ENCODE measurements around the gene OR51F1. TPM values are rescaled to one million over a fixed set of nuclear protein-coding genes. Genes with fewer than 3 reads are reported as not detected.
"Not testable (repeated sequence)": the region's sequence is repeated elsewhere in the genome, so short reads cannot be mapped to it uniquely, and the experiment has no call there.

The OR51F1 gene
- not detected for total RNA-seq

- Histone ChIP-seq H3K4me1 (no peaks in the 10 kb centered on the region), H3K9me3 (no peaks in the 10 kb centered on the region), H3K27ac (no peak within 1 kb of the TSS), H3K27me3 (no peaks in the 10 kb centered on the region), H3K36me3 (no peaks in the 10 kb centered on the region), H3K4me3 (no peak within 1 kb of the TSS)
- TF ChIP-seq POLR2AphosphoS5 (IDR thresholded peaks at IDR 0.05): no peak
- no peak for TF ChIP-seq CTCF (IDR thresholded peaks at IDR 0.05)
- no peak for TF ChIP-seq POLR2A (IDR thresholded peaks at IDR 0.05)
- intact Hi-C loops (cut with DNase I; ENCODE audit: low total_unique reads): no loop called here
- no peak for DNase-seq (ENCODE audit: low spot score in 2 of 2)
Measured at GRCh38 chr11:4769838-4770237, at the start of gene OR51F1. TSS of gene OR51F1 (minus strand) at chr11:4769938. CDS start at chr11:4769938, 0 bp downstream.

- TF ChIP-seq CTCF (IDR thresholded peaks at IDR 0.05) (no peak), POLR2A (IDR thresholded peaks at IDR 0.05) (no peak)
- no peaks in the 10 kb centered on the region for H3K4me1 ChIP-seq
- intact Hi-C loops (cut with DNase I; ENCODE audit: low total_unique reads): no loop called here
Measured at GRCh38 chr11:4809246-4809645, 39.5 kb upstream of the OR51F1 start.

GRCh38 chr11:4808476-4808875, 38.7 kb upstream of the OR51F1 start:
- intact Hi-C loops (cut with DNase I; ENCODE audit: low total_unique reads): no loop called here
- Histone ChIP-seq H3K27me3 (no peaks in the 10 kb centered on the region), H3K4me1 (no peaks in the 10 kb centered on the region), H3K36me3 (no peaks in the 10 kb centered on the region), H3K9me3 (no peaks in the 10 kb centered on the region), H3K27ac (no peak overlapping the region), H3K4me3 (no peak overlapping the region)
- no peak for DNase-seq (ENCODE audit: low spot score in 2 of 2)
- no peak for TF ChIP-seq POLR2A (IDR thresholded peaks at IDR 0.05)
- TF ChIP-seq POLR2AphosphoS5 (IDR thresholded peaks at IDR 0.05): no peak
- no peak for TF ChIP-seq CTCF (IDR thresholded peaks at IDR 0.05)

More at GRCh38 chr11:4809246-4809645, 39.5 kb upstream of the OR51F1 start:
- Histone ChIP-seq H3K36me3 (no peaks in the 10 kb centered on the region), H3K27ac (no peak overlapping the region), H3K4me3 (no peak overlapping the region), H3K9me3 (no peaks in the 10 kb centered on the region), H3K27me3 (no peaks in the 10 kb centered on the region)
- DNase-seq (ENCODE audit: low spot score in 2 of 2): no peak

- H3K27ac ChIP-seq: no peak within 1 kb of the TSS
- no peak for DNase-seq (ENCODE audit: low spot score in 2 of 2)
- no peak within 1 kb of the TSS for H3K4me3 ChIP-seq
- TF ChIP-seq CTCF (IDR thresholded peaks at IDR 0.05) (no peak), POLR2AphosphoS5 (IDR thresholded peaks at IDR 0.05) (no peak), POLR2A (IDR thresholded peaks at IDR 0.05) (no peak)
- intact Hi-C loops (cut with DNase I; ENCODE audit: low total_unique reads): no loop called here
- no peaks in the 10 kb centered on the region for H3K4me1 ChIP-seq
- H3K9me3 ChIP-seq: no peaks in the 10 kb centered on the region
- H3K27me3 ChIP-seq: no peaks in the 10 kb centered on the region
- no peaks in the 10 kb centered on the region for H3K36me3 ChIP-seq
Measured at GRCh38 chr11:4804280-4804679, 34.5 kb upstream of the OR51F1 start, which contains the start of gene OR52R1. TSS of gene OR52R1 (minus strand) at chr11:4804380. CDS start at chr11:4804380, 0 bp downstream.

- H3K36me3 ChIP-seq; intact Hi-C loops (cut with DNase I; ENCODE audit: low total_unique reads); H3K4me3 ChIP-seq; H3K27ac ChIP-seq; DNase-seq (ENCODE audit: low spot score in 2 of 2); H3K4me1 ChIP-seq; H3K27me3 ChIP-seq; H3K9me3 ChIP-seq: not testable (repeated sequence)
Measured at GRCh38 chr11:4801316-4801715, 31.6 kb upstream of the OR51F1 start.

All from breast epithelium (tissue), 4 donors.